Measurements from ENCODE around the gene PIK3C3.
"Not testable (repeated sequence)": the region's sequence is repeated elsewhere in the genome, so short reads cannot be mapped to it uniquely, and the experiment has no call there.

The PIK3C3 gene

GRCh38 chr18:41966943-41967342, 11.9 kb downstream of the PIK3C3 start:
- DNase-seq: no peak

DNA sequence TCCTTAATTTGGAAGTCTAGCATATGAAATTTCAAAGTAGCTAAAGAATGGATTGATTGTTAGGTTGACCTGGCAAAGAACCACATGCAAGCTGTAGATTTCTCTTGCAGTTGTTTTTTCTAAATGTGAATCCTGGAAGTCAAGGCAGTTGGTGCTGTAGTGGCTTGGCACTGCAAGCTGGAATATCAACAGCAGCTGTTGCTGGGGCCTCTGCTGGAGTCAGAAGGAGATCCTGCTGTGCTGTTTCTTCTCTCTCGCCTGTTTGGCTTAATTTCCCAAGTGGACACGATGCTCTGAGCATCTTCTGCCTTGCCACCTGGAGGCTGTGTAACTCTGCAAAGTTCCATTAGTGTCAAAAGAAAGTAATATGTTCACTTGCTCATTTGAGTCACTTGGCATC, 12.6 kb downstream of the PIK3C3 start:
- DNase-seq: no peak

- DNase-seq: no peak
Observed at GRCh38 chr18:41969881-41970280, 14.8 kb downstream of the PIK3C3 start.

DNA sequence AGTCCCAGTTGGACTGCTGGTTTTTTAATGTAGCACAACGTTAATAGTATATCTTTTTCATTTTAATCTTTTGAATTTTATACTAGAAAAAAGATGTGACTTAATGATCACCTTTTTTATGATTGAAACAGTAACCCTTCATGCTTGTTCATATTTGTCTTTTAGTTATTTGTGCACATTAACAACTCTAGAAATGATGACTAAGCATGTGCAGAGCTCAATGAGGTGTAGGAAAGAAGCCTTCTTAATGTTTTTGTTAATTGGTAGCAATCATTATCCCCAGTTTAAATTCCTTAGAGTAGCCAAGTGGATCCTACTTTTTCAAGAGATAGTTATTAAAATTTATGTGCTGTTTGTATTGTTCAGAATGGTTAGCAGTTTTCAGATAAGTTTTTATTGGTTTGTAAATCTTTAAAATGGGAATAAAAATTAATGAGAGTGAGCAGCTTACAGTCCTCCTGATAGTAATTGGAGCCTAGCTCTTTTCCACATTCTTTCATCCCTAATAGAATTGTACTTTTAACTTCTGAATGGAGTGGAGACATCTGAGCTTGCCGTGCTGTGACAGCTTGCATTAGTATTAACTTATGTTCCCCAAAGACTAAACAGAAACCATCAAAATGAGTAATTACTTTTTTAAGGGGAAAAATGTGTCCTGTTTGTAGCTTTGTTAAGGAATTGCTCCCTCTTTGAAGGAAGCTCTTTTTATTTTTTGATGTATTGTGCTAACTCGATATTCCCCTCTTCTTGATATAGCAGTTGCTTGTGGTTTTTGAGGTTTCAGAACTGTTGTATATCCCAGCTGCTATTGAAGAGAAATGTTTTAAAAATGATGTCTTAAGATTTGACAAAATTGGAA, 17.3 kb downstream of the PIK3C3 start:
- DNase-seq: no peak

GRCh38 chr18:41973983-41974382, 18.9 kb downstream of the PIK3C3 start:
- no peak for DNase-seq

DNA sequence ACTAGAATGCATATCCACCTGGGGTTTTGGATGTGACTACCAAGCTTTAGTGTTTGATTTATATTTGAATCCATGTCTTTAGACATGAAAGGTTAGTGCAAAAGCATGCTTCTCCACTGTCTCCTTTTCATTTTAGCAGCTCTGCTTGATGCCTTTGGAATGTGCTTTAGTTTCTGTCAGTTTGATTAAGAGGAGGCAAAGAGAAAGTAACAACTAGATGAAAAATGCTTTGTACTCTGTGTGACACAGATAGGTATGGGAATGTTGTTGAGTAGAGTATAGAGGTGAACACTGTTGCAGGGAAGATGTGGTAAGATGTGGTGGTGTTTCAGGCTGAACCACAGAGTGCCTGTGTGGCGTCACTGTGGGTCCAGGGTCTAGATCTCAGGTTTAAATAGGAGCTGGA, 19.8 kb downstream of the PIK3C3 start:
- DNase-seq: no peak

GRCh38 chr18:41975284-41975683, 20.2 kb downstream of the PIK3C3 start:
- no peak for DNase-seq

- no peak for DNase-seq
Observed at GRCh38 chr18:41977233-41977632, 22.2 kb downstream of the PIK3C3 start.

DNA sequence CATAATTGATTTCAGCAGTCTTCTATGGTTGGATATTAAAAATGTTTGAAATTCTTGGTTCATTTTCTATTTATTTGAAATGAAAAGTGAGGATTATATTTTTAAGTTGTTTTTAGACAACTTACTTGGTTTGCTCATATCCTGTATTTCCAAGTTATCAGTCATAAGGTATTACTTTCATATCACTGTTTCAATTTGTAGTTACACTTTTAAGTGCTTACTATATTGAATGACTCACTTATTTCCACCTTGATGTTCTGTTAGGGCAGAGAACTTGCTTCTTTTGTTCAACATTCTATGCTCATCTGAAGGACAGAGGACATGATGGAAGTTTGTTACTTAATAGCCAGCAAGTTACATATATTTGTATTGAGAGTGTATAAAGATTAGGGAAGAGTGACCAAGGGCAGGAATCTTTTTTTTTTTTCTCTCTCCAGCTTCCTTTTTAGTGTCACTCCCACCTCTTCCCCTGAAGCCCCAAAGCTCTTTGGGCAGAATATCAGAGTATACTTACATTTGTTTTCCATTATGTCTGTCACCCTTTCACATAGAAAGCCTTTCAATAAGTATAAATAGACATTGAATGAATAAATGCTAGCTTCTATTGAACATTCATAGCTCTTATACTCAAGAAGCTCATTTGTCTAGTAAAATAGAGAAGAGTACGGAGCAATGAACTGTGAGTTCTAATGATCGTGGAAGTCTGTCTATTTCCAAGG, 28.1 kb downstream of the PIK3C3 start:
- DNase-seq: no peak

- no peak for DNase-seq
Observed at GRCh38 chr18:41985914-41986313, 30.9 kb downstream of the PIK3C3 start.

DNA sequence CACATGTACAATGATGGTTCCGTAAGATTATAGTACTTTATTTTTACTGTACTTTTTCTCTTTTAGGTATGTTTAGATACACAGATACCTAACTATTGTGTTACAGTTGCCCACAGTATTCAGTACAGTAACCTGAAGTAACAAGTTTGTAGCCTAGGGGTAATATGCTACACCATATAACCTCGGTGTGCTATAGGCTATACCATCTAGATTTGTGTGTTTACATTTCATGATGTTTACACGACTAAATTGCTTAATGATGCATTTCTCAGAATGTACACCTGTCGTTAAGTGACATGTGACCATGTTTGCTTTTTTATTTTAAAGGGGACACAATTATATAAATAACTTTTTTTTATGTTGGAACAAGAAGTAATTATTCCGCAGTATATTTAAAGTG, 34.5 kb downstream of the PIK3C3 start:
- no peak for DNase-seq

- no peak for DNase-seq
Observed at GRCh38 chr18:41992066-41992465, 37.0 kb downstream of the PIK3C3 start.

DNA sequence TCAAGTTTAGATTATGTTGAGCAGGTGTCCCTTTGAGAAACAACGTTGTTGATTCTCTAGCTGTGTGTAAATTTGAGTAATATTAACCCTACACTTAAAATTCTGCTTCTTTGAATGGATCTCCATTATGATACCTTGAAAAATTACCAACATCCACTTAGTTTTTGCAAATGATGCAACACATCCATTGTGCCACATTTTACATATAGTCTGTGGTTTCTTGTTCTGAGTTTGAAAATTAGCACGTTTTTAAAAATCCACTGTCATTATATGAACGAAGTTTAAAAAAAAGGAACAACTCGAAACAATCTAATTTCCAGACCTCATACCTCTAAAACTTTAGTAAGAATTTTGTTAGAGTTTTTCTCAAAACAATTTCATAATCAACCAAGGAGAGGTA, 37.7 kb downstream of the PIK3C3 start:
- DNase-seq: no peak

DNA sequence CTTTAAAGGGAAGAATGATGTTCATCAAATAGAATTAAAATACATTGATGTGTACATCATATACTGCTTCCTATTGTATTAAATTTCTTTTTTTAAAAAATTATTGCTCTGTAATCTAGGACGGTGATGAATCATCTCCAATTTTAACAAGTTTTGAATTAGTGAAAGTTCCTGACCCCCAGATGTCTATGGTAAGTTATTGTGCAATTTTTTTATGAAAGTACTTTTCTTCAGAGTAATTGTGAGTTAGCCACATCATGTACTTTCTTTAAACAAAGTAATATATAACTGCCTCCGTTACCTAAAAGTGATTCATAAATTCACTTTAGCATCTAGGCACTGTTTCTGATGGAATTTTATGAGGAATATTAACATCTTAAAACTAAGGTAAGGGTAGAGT, 38.1 kb downstream of the PIK3C3 start:
- no peak for DNase-seq

DNA sequence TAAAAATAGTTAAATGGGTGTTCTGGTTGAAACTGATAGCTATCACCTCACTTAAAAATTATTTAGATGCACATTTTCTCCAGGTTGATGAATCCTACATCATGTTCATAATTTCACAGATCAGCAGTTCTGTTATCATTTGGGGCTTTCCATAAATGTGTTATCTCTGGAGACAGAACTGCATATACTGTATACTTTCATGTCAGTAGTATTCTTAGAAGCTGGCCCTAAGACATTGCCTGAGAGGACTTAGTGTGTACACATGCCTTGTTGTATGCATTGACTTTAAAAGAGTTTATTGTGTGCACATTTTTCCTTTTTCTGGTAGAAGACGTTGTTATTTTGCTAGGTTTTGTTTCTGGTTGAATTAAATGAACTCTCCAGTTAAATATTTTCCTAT, 41.0 kb downstream of the PIK3C3 start:
- DNase-seq: no peak

DNA sequence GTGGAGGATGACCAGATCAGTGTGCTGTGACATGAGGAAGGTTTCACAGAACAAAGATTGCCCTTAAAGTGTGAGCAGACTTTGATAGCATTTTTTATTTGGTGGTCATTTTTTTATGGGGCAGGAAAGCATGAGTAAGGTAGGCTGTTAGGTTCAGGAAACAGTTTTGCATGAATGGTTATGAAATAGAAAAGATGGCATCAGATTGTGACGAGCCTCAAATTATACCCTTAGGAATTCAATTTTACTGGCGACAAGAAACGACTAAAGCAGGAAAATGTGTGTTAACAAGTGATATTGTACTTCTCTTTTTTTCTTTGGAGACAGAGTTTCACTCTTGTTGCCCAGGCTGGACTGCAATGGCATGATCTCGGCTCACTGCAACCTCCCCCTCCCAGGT, 44.7 kb downstream of the PIK3C3 start:
- no peak for DNase-seq

GRCh38 chr18:42001801-42002200, 46.8 kb downstream of the PIK3C3 start:
- DNase-seq: no peak

- DNase-seq: no peak
Observed at GRCh38 chr18:42004653-42005052, 49.6 kb downstream of the PIK3C3 start.

DNA sequence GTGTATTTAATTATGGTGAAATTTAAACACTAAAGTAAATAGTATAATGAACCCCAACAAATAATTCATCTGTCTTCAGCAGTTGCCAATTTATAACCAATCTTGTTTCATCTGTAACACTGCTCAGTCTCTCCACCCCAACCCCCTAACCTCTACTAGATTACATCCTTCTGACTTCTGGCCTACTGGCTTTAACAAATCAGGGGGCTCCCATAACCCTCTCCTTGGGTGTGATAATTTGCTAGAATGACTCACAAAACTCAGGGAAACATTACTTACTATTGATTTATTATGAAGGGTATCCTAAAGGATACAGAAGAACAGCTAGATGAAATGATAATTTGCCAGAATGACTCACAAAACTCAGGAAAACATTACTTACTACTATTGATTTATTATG, 50.7 kb downstream of the PIK3C3 start:
- no peak for DNase-seq

DNA sequence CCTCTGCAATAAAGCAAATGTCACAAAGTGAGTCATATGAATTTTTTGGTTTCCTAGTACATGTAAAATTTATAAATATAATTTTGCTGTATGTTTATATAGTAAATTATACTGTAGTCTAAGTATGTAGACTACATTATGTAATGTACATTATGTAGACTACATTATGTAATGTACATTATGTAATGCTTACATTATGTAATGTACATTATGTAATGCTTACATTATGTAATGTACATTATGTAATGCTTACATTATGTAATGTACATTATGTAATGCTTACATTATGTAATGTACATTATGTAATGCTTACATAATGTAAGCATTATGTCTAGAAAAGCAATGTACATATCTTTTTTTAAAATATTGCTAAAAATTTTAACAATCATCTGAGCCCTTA, 54.4 kb downstream of the PIK3C3 start:
- not testable (repeated sequence) for DNase-seq

GRCh38 chr18:42011053-42011452, 56.0 kb downstream of the PIK3C3 start:
- DNase-seq: no peak

- DNase-seq: no peak
Observed at GRCh38 chr18:42018831-42019230, 63.8 kb downstream of the PIK3C3 start.

- no peak for DNase-seq
Observed at GRCh38 chr18:42024131-42024530, 69.1 kb downstream of the PIK3C3 start.

DNA sequence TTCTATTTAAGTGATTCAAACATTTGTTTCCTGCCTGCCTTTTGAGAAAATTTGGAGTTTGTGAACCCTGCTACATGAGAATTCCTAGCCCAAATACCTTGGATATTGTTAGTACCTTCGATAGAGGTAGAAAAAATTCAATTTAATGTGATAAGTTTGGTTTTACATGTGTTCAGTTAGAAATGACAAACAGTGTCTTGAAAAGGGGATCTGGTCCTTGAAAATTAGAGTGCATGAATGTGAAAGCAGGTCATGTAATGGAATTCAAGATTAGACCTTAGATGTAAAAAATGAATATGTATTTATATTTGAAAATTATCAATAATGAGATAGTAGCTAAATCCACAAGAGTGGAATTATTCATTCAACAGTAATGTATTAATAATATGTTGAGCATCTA, 70.5 kb downstream of the PIK3C3 start:
- DNase-seq: no peak

Data from CD4-positive, alpha-beta T cell treated with Interferon alpha-2 for 1 hour (primary cell).